ENCODE data around the gene C10orf53. TPM values are rescaled to one million over a fixed set of nuclear protein-coding genes. Genes with fewer than 3 reads are reported as not detected.

The C10orf53 gene
- total and polyA plus RNA-seq, 2 of the 8 experiments (the other 6 are each of a cell fraction or from before 2014, with no cell fraction given), result not detected

DNA sequence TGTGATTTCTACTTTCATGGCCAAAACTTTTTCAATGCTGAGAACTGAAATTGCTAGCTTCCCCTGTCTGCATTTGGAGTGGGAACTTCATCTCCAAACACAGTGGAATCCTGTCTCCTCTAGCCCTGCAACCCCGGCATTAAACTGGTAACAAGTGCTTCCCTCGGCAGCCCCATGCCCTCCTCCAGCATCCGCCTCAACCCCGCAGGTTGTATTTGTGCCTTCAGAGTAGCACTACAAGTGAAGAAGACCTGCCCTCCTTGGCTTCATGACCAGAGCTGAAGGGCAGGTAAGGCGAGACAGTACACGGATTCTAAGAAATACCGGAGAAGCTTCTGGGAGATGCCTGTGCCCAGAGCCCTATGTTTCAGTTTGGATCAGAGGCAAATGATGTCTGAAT lies 16.9 kb downstream of the C10orf53 start:
- Histone ChIP-seq H3K79me2 (ENCODE audit: control insufficient read depth in 1 of 2, insufficient read depth in 2 of 2, low read length in 2 of 2) (no peaks in the 10 kb centered on the region), H2BK15ac (ENCODE audit: low read length) (no peak overlapping the region), H3K9me3 (ENCODE audit: insufficient read depth in 2 of 2, low read depth in 1 of 2, low read length in 1 of 2) (peaks cover 3 to 6% of the 10 kb centered on the region in 2 experiments; a peak in 2 of 4 replicates), H2BK12ac (ENCODE audit: low read depth, low read length) (no peak overlapping the region), H3K36me3 (ENCODE audit: control insufficient read depth in 2 of 4, insufficient read depth in 4 of 4, low read length in 3 of 4) (no peaks in the 10 kb centered on the region), H3K23ac (ENCODE audit: insufficient read length) (no peak overlapping the region), H2AK5ac (ENCODE audit: low read depth, low read length) (no peak overlapping the region), H3K23me2 (ENCODE audit: low read depth, low read length) (no peaks in the 10 kb centered on the region), H4K8ac (ENCODE audit: extremely low read depth, insufficient read depth, low read length) (no peak overlapping the region), H3K27ac (ENCODE audit: low read depth, low read length) (no peak overlapping the region), H2AFZ (ENCODE audit: low read length) (no peak overlapping the region), H3K18ac (ENCODE audit: extremely low read depth, low read length) (no peak overlapping the region), H3K4ac (replicated peaks; ENCODE audit: insufficient read length, low read depth, low read length) (no peak overlapping the region), H2BK20ac (ENCODE audit: low read length) (no peak overlapping the region), H2BK5ac (ENCODE audit: low read depth, low read length) (no peak overlapping the region), H3K9ac (replicated peaks in 1 of 4; ENCODE audit: extremely low read depth in 1 of 4, low read depth in 3 of 4, low read length in 3 of 4) (no peak overlapping the region), H3K56ac (replicated peaks; ENCODE audit: insufficient read length, low read depth, low read length) (no peak overlapping the region), H4K5ac (ENCODE audit: insufficient read length, low read depth, low read length) (no peak overlapping the region), H3K4me2 (ENCODE audit: insufficient read depth in 1 of 2, low read depth in 2 of 2, low read length in 2 of 2) (no peak overlapping the region), H3K27me3 (replicated peaks in 1 of 4; ENCODE audit: control insufficient read depth in 3 of 4, extremely low read depth in 1 of 4, insufficient read depth in 3 of 4, low read length in 3 of 4) (peaks cover 21 to 50% (median 40%) of the 10 kb centered on the region in 4 experiments), H3K4me1 (replicated peaks in 1 of 4; ENCODE audit: control insufficient read depth in 3 of 4, insufficient read depth in 4 of 4, low read length in 3 of 4) (peaks cover under 1 to 8% (median 6%) of the 10 kb centered on the region in 4 experiments), H3K79me1 (ENCODE audit: low read depth, low read length) (no peaks in the 10 kb centered on the region), H2BK120ac (replicated peaks; ENCODE audit: low read depth, low read length) (no peak overlapping the region), H4K91ac (replicated peaks; ENCODE audit: insufficient read length, low read length) (no peak overlapping the region), H4K20me1 (replicated peaks in 1 of 2; ENCODE audit: control insufficient read depth in 1 of 2, insufficient read depth in 2 of 2, low read length in 2 of 2) (peaks cover 0 to under 1% of the 10 kb centered on the region in 2 experiments), H3K14ac (ENCODE audit: insufficient read length) (no peak overlapping the region), H3K4me3 (ENCODE audit: extremely low read depth in 1 of 4, insufficient read depth in 2 of 4, low read depth in 3 of 4, low read length in 4 of 4) (no peak overlapping the region)
- DNase-seq (ENCODE audit: low read depth in 1 of 2, low spot score in 2 of 2), result no peak
- no peak for TF ChIP-seq SIN3A (conservative IDR thresholded peaks at IDR 0.05 in 1 of 2, IDR thresholded peaks at IDR 0.05 in 1 of 2; ENCODE audit: low read depth in 1 of 2, low read length in 2 of 2)
- TF ChIP-seq SP2 (IDR thresholded peaks at IDR 0.05; ENCODE audit: low read length), result no peak
- TF ChIP-seq, protein P1, sequence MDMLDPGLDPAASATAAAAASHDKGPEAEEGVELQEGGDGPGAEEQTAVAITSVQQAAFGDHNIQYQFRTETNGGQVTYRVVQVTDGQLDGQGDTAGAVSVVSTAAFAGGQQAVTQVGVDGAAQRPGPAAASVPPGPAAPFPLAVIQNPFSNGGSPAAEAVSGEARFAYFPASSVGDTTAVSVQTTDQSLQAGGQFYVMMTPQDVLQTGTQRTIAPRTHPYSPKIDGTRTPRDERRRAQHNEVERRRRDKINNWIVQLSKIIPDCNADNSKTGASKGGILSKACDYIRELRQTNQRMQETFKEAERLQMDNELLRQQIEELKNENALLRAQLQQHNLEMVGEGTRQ (IDR thresholded peaks at IDR 0.05; ENCODE audit: low read length), result no peak
- no peak for TF ChIP-seq HDAC2 (IDR thresholded peaks at IDR 0.05; ENCODE audit: borderline replicate concordance in 1 of 2, low read depth in 2 of 2, low read length in 2 of 2)
- no peak for TF ChIP-seq NRF1 (IDR thresholded peaks at IDR 0.05; ENCODE audit: low read depth, low read length)
- no peak for TF ChIP-seq EZH2 (IDR thresholded peaks at IDR 0.05; ENCODE audit: low read depth, low read length, severe bottlenecking)
- TF ChIP-seq PHF8 (conservative IDR thresholded peaks at IDR 0.05; ENCODE audit: low read depth, low read length), result no peak
- TF ChIP-seq FOSL1 (IDR thresholded peaks at IDR 0.05; ENCODE audit: insufficient read depth, low read depth, low read length), result no peak
- no peak for TF ChIP-seq RFX5 (IDR thresholded peaks at IDR 0.05; ENCODE audit: borderline replicate concordance, low read depth, low read length)
- CTCF ChIA-PET (ENCODE audit: partially characterized antibody), result no interaction called here
- POLR2A ChIA-PET (ENCODE audit: partially characterized antibody), result no interaction called here
- WGBS, 2 experiments (ENCODE audit: extremely low coverage in 1 of 2, insufficient coverage in 1 of 2, insufficient read length in 1 of 2, insufficient replicate concordance in 2 of 2, low coverage in 1 of 2, low lambda C conversion rate in 2 of 2, missing lambda C conversion rate in 1 of 2), result 92% methylated on average over 7 of the region's 7 CpGs; no CpG with 5 or more reads in 1 of the 2 experiments
- FAIRE-seq, result no peak
